HepG2 (cell line): Measurements from ENCODE around the gene RGS1. TPM values are rescaled to one million over a fixed set of nuclear protein-coding genes. Genes with fewer than 3 reads are reported as not detected.

Source experiments
- ATAC-seq: fragments of 200-7000 bp; cut with Tn5 transposase; 3 replicates; pipeline ENCODE4 v1.9.1; 2020; ENCODE audit warnings: mild to moderate bottlenecking, moderate library complexity
- BruUV-seq: library from RNA; stranded (reverse); fragments of 400-500 nt; replicated peaks from 2 replicates; lab custom pipeline; 2021; lab: Mats Ljungman, UMichigan
- CTCF ChIA-PET: fragments of 300-600 bp; formaldehyde crosslinking; extraction: SDS; loops from one replicate; lab custom pipeline; 2021; ENCODE audit warnings: low total read pairs, inconsistent platforms, low intra/inter-chr PET ratio; lab: Yijun Ruan, JAX
- POLR2A ChIA-PET: fragments of 350-600 bp; sonication (Branson Sonifier 250); formaldehyde crosslinking; loops from one replicate; lab custom pipeline; 2020; ENCODE audit warnings: antibody characterized with exemption, inconsistent platforms; lab: Yijun Ruan, JAX
- DNase-seq: peaks from one replicate; pipeline ENCODE4 v3.0.0-alpha.2; 2015; ENCODE audit warnings: low spot score
- FAIRE-seq: peaks from 3 replicates; lab custom pipeline; 2011; peaks lifted over from hg19 to GRCh38; lab: Jason Lieb, UNC
- H2AFZ ChIP-seq: one replicate; pipeline ENCODE4 v1.6.1; 2011; ENCODE audit warnings: low read length, inconsistent platforms
- H3K27ac ChIP-seq: fragments of 300-600 bp; 3 replicates; pipeline ENCODE4 v1.8.0; 2011; ENCODE audit warnings: mixed run types, mild to moderate bottlenecking, mixed read lengths, low read length, inconsistent platforms; ENCODE audit not compliant: insufficient read depth; ENCODE audit errors: extremely low read length
- H3K27me3 ChIP-seq, 2 experiments: fragments of 200-600 bp in 1 of 2; 2 replicates in 1 of 2; 3 replicates in 1 of 2; pipeline versions ENCODE4 v1.6.0 to v1.8.0; 2011; ENCODE audit warnings: low read length in 2 of 2, mild to moderate bottlenecking in 2 of 2, moderate library complexity in 2 of 2, inconsistent platforms in 1 of 2; ENCODE audit not compliant: insufficient read depth in 2 of 2, control insufficient read depth in 1 of 2
- H3K36me3 ChIP-seq, 2 experiments: fragments of 200-600 bp in 1 of 2; replicated peaks in 1 of 2; 2 replicates in 1 of 2; 3 replicates in 1 of 2; pipeline versions ENCODE4 v1.5.1 to v1.8.0; 2011; ENCODE audit warnings: low read length in 2 of 2, inconsistent platforms in 1 of 2; ENCODE audit not compliant: insufficient read depth in 2 of 2, control insufficient read depth in 1 of 2
- H3K4me1 ChIP-seq: 2 replicates; pipeline ENCODE4 v1.5.1; 2012; ENCODE audit warnings: low read length, inconsistent platforms; ENCODE audit not compliant: insufficient read depth
- H3K4me2 ChIP-seq: 2 replicates; pipeline ENCODE4 v1.6.0; 2011; ENCODE audit warnings: low read depth, low read length, inconsistent platforms
- H3K4me3 ChIP-seq, 3 experiments: fragments of 200-600 bp in 1 of 3; sonication (generic), shearing (Covaris generic) in 1 of 3; replicated peaks in 1 of 3; 2 replicates each; pipeline ENCODE4 v1.5.1; 2011 to 2016; ENCODE audit warnings: low read length in 3 of 3, inconsistent platforms in 2 of 3, low read depth in 2 of 3, mild to moderate bottlenecking in 2 of 3, control low read depth in 1 of 3, mixed read lengths in 1 of 3; ENCODE audit not compliant: insufficient read depth in 1 of 3
- H3K79me2 ChIP-seq: one replicate; pipeline ENCODE4 v1.6.1; 2011; ENCODE audit warnings: low read length, inconsistent platforms; ENCODE audit not compliant: insufficient read depth
- H3K9ac ChIP-seq: 2 replicates; pipeline ENCODE4 v1.6.0; 2011; ENCODE audit warnings: mild to moderate bottlenecking, low read depth, low read length, inconsistent platforms; ENCODE audit not compliant: insufficient read depth
- H3K9me3 ChIP-seq: 2 replicates; pipeline ENCODE4 v1.5.1; 2012; ENCODE audit warnings: mild to moderate bottlenecking, low read length
- H4K20me1 ChIP-seq: 2 replicates; pipeline ENCODE4 v1.6.0; 2011; ENCODE audit warnings: inconsistent platforms, mild to moderate bottlenecking, low read length, moderate library complexity; ENCODE audit not compliant: insufficient read depth
- HNRNPK ChIP-seq: fragments of 200-400 bp; formaldehyde crosslinking; IDR thresholded peaks from 2 replicates; pipeline ENCODE4 v1.6.1; 2018; ENCODE audit warnings: low read length, low read depth, moderate library complexity, mild to moderate bottlenecking; ENCODE audit not compliant: poor library complexity, severe bottlenecking
- JUNB ChIP-seq: sonication (generic); formaldehyde crosslinking; IDR thresholded peaks from 2 replicates; pipeline ENCODE4 v1.8.0; 2022; ENCODE audit warnings: missing genetic modification reagents, mild to moderate bottlenecking, borderline replicate concordance
- NFKBIZ ChIP-seq: IDR thresholded peaks from 2 replicates; pipeline ENCODE4 v1.6.1; 2018; ENCODE audit warnings: missing genetic modification reagents, missing compliant biosample characterization
- NR1H2 ChIP-seq: sonication (generic); formaldehyde crosslinking; IDR thresholded peaks from 2 replicates; pipeline ENCODE4 v1.8.1; 2022; ENCODE audit warnings: low read depth, missing genetic modification reagents, borderline replicate concordance
- RBM22 ChIP-seq: fragments of 200-400 bp; formaldehyde crosslinking; optimal IDR thresholded peaks from 2 replicates; pipeline ENCODE3; 2017; ENCODE audit warnings: mild to moderate bottlenecking, low read length, moderate library complexity
- U2AF1 ChIP-seq: fragments of 200-400 bp; formaldehyde crosslinking; optimal IDR thresholded peaks from 2 replicates; pipeline ENCODE3; 2017; ENCODE audit warnings: mild to moderate bottlenecking, low read depth, low read length
- ZNF616 ChIP-seq: sonication (generic); formaldehyde crosslinking; IDR thresholded peaks from 2 replicates; pipeline ENCODE4 v1.5.0; 2020; ENCODE audit warnings: low read depth, mild to moderate bottlenecking, missing genetic modification reagents
- ZNF768 ChIP-seq: sonication (generic); formaldehyde crosslinking; IDR thresholded peaks from 2 replicates; pipeline ENCODE4 v1.4.0; 2020; ENCODE audit warnings: missing genetic modification reagents
- WGBS: methylation state at CpG from one replicate; pipeline ENCODE4 v1.1.6; 2017; ENCODE audit warnings: low lambda C conversion rate; 5-methylcytosine and 5-hydroxymethylcytosine counted together
- in situ Hi-C: cut with HindIII; loops from 2 replicates; pipeline ENCODE4 v1.10.0; 2017; ENCODE audit warnings: low pct_unique_long_range_greater_than_20kb; ENCODE audit not compliant: extremely low pct_ligation_motif_present
- intact Hi-C: fragments of 100-400 bp; cut with micrococcal nuclease; formaldehyde crosslinking; loops from one replicate; pipeline ENCODE4 v1.10.0; 2022; ENCODE audit not compliant: unreplicated experiment
- polyA plus RNA-seq, 8 experiments: library from polyadenylated mRNA; depleted of rRNA in 3 of 8; stranded (reverse) in 7 of 8; unstranded in 1 of 8; fragments of >200 nt; fragmentation: Illumina TruSeq in 4 of 8; extraction: Trizol in 4 of 8; gene quantifications; 2 replicates each; pipeline versions ENCODE4 v1.2.1 to v1.2.3, GENCODE V29; 2011 to 2016; ENCODE audit warnings: low read depth in 4 of 8, missing spikeins in 1 of 8, mixed read lengths in 1 of 8; ENCODE audit not compliant: insufficient read depth in 1 of 8
- total RNA-seq, 5 experiments: library from RNA; depleted of rRNA; stranded (reverse); fragments of >200 nt; fragmentation: Illumina TruSeq; extraction: Trizol; gene quantifications; 2 replicates each; pipeline ENCODE4 v1.2.3, GENCODE V29; 2016; ENCODE audit warnings: low read depth in 1 of 5
- TF ChIP-seq, protein P1 (sequence below): sonication (generic); formaldehyde crosslinking; IDR thresholded peaks from 2 replicates; pipeline ENCODE4 v1.5.0; 2020; ENCODE audit warnings: mild to moderate bottlenecking, missing genetic modification reagents
- TF ChIP-seq, protein P2 (sequence below): sonication (generic); formaldehyde crosslinking; IDR thresholded peaks from 2 replicates; pipeline ENCODE4 v1.4.0; 2020; ENCODE audit warnings: missing genetic modification reagents, mild to moderate bottlenecking, borderline replicate concordance
- TF ChIP-seq, protein P3 (sequence below): sonication (generic); formaldehyde crosslinking; IDR thresholded peaks from 2 replicates; pipeline ENCODE4 v1.8.1; 2023; ENCODE audit warnings: mild to moderate bottlenecking, inconsistent platforms, moderate library complexity, missing genetic modification reagents, borderline replicate concordance

The RGS1 gene
- total and polyA plus RNA-seq, 2 of the 13 experiments (the other 11 are each of a cell fraction or from before 2014, with no cell fraction given) = not detected

DNA sequence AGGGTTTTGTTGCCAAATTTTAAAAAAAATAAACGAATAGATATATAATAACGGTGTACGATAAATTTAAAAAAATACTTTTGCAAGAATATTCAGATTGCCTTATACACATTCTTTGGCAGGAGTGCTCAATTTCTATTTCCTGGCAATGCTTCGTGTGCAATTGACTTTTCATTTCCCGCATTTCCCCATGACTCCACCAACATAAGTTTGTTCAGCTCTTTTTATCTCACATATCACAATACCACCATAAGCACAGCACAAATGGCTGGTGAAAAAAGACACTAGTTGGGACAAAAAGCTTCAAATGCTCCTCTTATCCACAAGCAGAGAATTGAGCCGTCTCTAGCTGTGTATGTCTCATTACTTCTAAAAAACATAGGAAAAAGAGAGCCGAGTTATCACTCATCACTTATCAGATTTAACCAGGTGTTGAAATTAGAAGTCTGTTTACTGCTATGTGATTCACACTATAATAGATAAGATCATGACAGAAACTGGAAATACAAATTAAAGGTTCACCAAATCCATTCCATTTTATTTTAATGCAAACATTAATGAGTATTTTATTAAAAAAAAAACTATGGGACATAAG lies 28.9 kb upstream of the RGS1 start:
- intact Hi-C loops = no loop called here
- DNase-seq = no peak
- POLR2A ChIA-PET = no interaction called here
- Histone ChIP-seq H3K27me3 (no peaks in the 10 kb centered on the region), H3K36me3 (no peaks in the 10 kb centered on the region), H3K9me3 (no peaks in the 10 kb centered on the region), H3K79me2 (no peaks in the 10 kb centered on the region), H3K4me3 (no peak overlapping the region), H3K27ac (no peak overlapping the region), H3K9ac (no peak overlapping the region), H4K20me1 (no peaks in the 10 kb centered on the region; the same call in 1 of the 2 replicates), H3K4me2 (no peak overlapping the region), H3K4me1 (no peaks in the 10 kb centered on the region), H2AFZ (no peak overlapping the region)
- FAIRE-seq = no peak
- no peak for TF ChIP-seq ZNF768
- TF ChIP-seq, protein P1, sequence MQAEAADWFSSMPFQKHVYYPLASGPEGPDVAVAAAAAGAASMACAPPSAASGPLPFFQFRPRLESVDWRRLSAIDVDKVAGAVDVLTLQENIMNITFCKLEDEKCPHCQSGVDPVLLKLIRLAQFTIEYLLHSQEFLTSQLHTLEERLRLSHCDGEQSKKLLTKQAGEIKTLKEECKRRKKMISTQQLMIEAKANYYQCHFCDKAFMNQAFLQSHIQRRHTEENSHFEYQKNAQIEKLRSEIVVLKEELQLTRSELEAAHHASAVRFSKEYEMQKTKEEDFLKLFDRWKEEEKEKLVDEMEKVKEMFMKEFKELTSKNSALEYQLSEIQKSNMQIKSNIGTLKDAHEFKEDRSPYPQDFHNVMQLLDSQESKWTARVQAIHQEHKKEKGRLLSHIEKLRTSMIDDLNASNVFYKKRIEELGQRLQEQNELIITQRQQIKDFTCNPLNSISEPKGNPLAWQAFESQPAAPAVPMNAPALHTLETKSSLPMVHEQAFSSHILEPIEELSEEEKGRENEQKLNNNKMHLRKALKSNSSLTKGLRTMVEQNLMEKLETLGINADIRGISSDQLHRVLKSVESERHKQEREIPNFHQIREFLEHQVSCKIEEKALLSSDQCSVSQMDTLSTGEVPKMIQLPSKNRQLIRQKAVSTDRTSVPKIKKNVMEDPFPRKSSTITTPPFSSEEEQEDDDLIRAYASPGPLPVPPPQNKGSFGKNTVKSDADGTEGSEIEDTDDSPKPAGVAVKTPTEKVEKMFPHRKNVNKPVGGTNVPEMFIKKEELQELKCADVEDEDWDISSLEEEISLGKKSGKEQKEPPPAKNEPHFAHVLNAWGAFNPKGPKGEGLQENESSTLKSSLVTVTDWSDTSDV = no peak
- TF ChIP-seq ZNF616 (CRISPR knock-in tag) = no peak
- CTCF ChIA-PET = no interaction called here
- WGBS = 49% methylated on average over 7 of the region's 7 CpGs
- no TSS peak for BruUV-seq
- no peak for ATAC-seq
- in situ Hi-C loops = no loop called here

DNA sequence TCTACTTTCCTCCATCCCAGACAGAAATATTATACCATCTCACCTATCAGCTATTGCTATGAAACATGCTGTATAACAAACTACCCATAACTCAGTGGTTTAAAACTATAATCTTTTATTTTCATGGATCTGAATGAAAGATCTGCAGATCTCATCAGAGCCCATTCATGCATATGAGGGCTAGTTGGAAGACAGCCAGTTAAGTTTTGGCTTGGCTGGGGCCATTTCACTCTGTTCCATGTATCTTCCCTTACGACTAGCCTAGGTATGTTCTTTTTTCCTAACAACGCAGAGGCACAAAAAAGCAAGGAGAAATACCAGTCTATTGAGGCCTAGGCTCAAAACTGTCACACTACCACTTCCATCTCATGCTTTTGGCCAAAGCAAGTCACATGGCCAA lies 28.1 kb upstream of the RGS1 start:
- intact Hi-C loops (no loop called here), in situ Hi-C loops (no loop called here)
- Histone ChIP-seq H3K4me1 (no peaks in the 10 kb centered on the region), H3K9me3 (no peaks in the 10 kb centered on the region), H3K27me3 (no peaks in the 10 kb centered on the region), H3K27ac (no peak overlapping the region), H4K20me1 (no peaks in the 10 kb centered on the region; the same call in 1 of the 2 replicates), H3K4me3 (no peak overlapping the region), H3K4me2 (no peak overlapping the region), H3K9ac (no peak overlapping the region), H3K36me3 (no peaks in the 10 kb centered on the region), H2AFZ (no peak overlapping the region), H3K79me2 (no peaks in the 10 kb centered on the region)
- FAIRE-seq = no peak
- DNase-seq = no peak
- 42% methylated on average over 2 of the region's 2 CpGs for WGBS
- no TSS peak for BruUV-seq
- no peak for ATAC-seq
- ChIA-PET CTCF (no interaction called here), POLR2A (no interaction called here)
- TF ChIP-seq U2AF1 (no peak), HNRNPK (no peak), RBM22 (no peak), NFKBIZ (CRISPR knock-in tag) (no peak), JUNB (CRISPR knock-in tag) (no peak), NR1H2 (CRISPR knock-in tag) (no peak)
- TF ChIP-seq, protein P2, sequence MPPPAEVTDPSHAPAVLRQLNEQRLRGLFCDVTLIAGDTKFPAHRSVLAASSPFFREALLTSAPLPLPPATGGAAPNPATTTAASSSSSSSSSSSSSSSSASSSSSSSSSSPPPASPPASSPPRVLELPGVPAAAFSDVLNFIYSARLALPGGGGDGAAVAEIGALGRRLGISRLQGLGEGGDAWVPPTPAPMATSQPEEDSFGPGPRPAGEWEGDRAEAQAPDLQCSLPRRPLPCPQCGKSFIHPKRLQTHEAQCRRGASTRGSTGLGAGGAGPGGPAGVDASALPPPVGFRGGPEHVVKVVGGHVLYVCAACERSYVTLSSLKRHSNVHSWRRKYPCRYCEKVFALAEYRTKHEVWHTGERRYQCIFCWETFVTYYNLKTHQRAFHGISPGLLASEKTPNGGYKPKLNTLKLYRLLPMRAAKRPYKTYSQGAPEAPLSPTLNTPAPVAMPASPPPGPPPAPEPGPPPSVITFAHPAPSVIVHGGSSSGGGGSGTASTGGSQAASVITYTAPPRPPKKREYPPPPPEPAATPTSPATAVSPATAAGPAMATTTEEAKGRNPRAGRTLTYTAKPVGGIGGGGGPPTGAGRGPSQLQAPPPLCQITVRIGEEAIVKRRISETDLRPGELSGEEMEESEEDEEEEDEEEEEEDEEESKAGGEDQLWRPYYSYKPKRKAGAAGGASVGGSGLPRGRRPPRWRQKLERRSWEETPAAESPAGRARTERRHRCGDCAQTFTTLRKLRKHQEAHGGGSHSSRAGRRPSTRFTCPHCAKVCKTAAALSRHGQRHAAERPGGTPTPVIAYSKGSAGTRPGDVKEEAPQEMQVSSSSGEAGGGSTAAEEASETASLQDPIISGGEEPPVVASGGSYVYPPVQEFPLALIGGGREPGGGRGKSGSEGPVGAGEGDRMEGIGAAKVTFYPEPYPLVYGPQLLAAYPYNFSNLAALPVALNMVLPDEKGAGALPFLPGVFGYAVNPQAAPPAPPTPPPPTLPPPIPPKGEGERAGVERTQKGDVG (CRISPR knock-in tag) = no peak
- TF ChIP-seq, protein P3, sequence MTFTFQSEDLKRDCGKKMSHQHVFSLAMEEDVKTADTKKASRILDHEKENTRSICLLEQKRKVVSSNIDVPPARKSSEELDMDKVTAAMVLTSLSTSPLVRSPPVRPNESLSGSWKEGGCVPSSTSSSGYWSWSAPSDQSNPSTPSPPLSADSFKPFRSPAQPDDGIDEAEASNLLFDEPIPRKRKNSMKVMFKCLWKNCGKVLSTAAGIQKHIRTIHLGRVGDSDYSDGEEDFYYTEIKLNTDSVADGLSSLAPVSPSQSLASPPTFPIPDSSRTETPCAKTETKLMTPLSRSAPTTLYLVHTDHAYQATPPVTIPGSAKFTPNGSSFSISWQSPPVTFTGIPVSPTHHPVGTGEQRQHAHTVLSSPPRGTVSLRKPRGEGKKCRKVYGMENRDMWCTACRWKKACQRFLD (CRISPR knock-in tag) = no peak
